HCT116 (cell line): ENCODE data around the gene ERVFRD-1. TPM values are rescaled to one million over a fixed set of nuclear protein-coding genes. Genes with fewer than 3 reads are reported as not detected.

Experiments
- ATAC-seq: fragments of 200-7000 bp; cut with Tn5 transposase; 2 replicates; pipeline ENCODE4 v1.9.1; 2020; ENCODE audit warnings: mild to moderate bottlenecking, moderate library complexity
- BruUV-seq: library from RNA; stranded (reverse); fragments of 400-500 nt; replicated peaks from 2 replicates; lab custom pipeline; 2021; lab: Mats Ljungman, UMichigan
- CTCF ChIA-PET: fragments of 300-600 bp; sonication (Branson Sonifier 250); formaldehyde crosslinking; loops from one replicate; lab custom pipeline; 2021; ENCODE audit warnings: antibody characterized with exemption; lab: Charles Lee
- POLR2A ChIA-PET: fragments of 300-600, 350-600 bp; sonication (Branson Sonifier 250); formaldehyde crosslinking; loops from one replicate; lab custom pipeline; 2021; ENCODE audit warnings: antibody characterized with exemption; lab: Charles Lee
- RAD21 ChIA-PET, 2 experiments: fragments of 300-600 bp; sonication (Branson Sonifier 250); formaldehyde crosslinking; loops; one replicate each; lab custom pipeline; 2023; ENCODE audit warnings: low total read pairs in 2 of 2; ENCODE audit not compliant: uncharacterized antibody in 2 of 2, unreplicated experiment in 2 of 2, low non-redundant PET in 1 of 2; lab: Charles Lee
- DNase-seq: peaks from one replicate; pipeline ENCODE4 v3.0.0-alpha.2; 2010; ENCODE audit warnings: low read depth, low spot score
- H2AFZ ChIP-seq: fragments of 200-600 bp; shearing (Covaris generic), sonication (generic); 2 replicates; pipeline ENCODE4 v1.6.1; 2017; ENCODE audit warnings: low read depth, mixed run types, mixed read lengths, antibody characterized with exemption, low read length; ENCODE audit not compliant: poor library complexity, severe bottlenecking
- H3K27ac ChIP-seq: 2 replicates; pipeline ENCODE4 v1.5.1; 2012; ENCODE audit warnings: low read depth, low read length
- H3K27me3 ChIP-seq: fragments of 200-600 bp; sonication (generic); 2 replicates; pipeline ENCODE4 v1.6.1; 2016; ENCODE audit warnings: mixed run types, low read length, mixed read lengths; ENCODE audit not compliant: insufficient read depth
- H3K36me3 ChIP-seq, 2 experiments: fragments of 200-500 bp in 1 of 2; fragments of 200-600 bp in 1 of 2; sonication (Bioruptor generic) in 1 of 2; sonication (generic) in 1 of 2; 2 replicates each; pipeline versions ENCODE4 v1.5.1 to v1.6.1; 2014 to 2016; ENCODE audit warnings: low read length in 2 of 2, inconsistent platforms in 1 of 2, mixed read lengths in 1 of 2, mixed run types in 1 of 2; ENCODE audit not compliant: insufficient read depth in 2 of 2, control insufficient read depth in 1 of 2
- H3K4me1 ChIP-seq, 2 experiments: fragments of 200-600 bp in 1 of 2; sonication (generic) in 1 of 2; 2 replicates each; pipeline versions ENCODE4 v1.5.1 to v1.6.1; 2012 to 2017; ENCODE audit warnings: low read length in 2 of 2, inconsistent platforms in 1 of 2, mild to moderate bottlenecking in 1 of 2, mixed read lengths in 1 of 2, mixed run types in 1 of 2, moderate library complexity in 1 of 2; ENCODE audit not compliant: insufficient read depth in 2 of 2, control insufficient read depth in 1 of 2
- H3K4me2 ChIP-seq: fragments of 200-600 bp; sonication (generic); 2 replicates; pipeline ENCODE4 v1.6.1; 2017; ENCODE audit warnings: mixed run types, low read length, mixed read lengths
- H3K4me3 ChIP-seq, 2 experiments: fragments of 200-600 bp in 1 of 2; sonication (generic) in 1 of 2; replicated peaks in 1 of 2; 2 replicates each; pipeline ENCODE4 v1.5.1; 2011 to 2016; ENCODE audit warnings: low read length in 2 of 2, control low read depth in 1 of 2, low read depth in 1 of 2, mild to moderate bottlenecking in 1 of 2, mixed read lengths in 1 of 2, mixed run types in 1 of 2
- H3K79me2 ChIP-seq: fragments of 200-600 bp; sonication (generic); 2 replicates; pipeline ENCODE4 v1.6.1; 2017; ENCODE audit warnings: mild to moderate bottlenecking, mixed run types, low read length, moderate library complexity, mixed read lengths; ENCODE audit not compliant: insufficient read depth
- H3K9ac ChIP-seq: fragments of 200-600 bp; sonication (generic); 2 replicates; pipeline ENCODE4 v1.6.1; 2016; ENCODE audit warnings: low read length, mixed read lengths
- H3K9me2 ChIP-seq: fragments of 200-600 bp; sonication (generic), shearing (Covaris generic); 2 replicates; pipeline ENCODE4 v1.6.1; 2017; ENCODE audit warnings: mixed run types, mild to moderate bottlenecking, moderate library complexity; ENCODE audit not compliant: insufficient read depth
- H3K9me3 ChIP-seq, 2 experiments: fragments of 200-500 bp in 1 of 2; fragments of 200-600 bp in 1 of 2; sonication (Bioruptor generic) in 1 of 2; sonication (generic) in 1 of 2; 2 replicates each; pipeline ENCODE4 v1.6.1; 2014 to 2017; ENCODE audit warnings: low read length in 2 of 2, mixed read lengths in 2 of 2, inconsistent platforms in 1 of 2, low read depth in 1 of 2, mild to moderate bottlenecking in 1 of 2, mixed run types in 1 of 2, moderate library complexity in 1 of 2; ENCODE audit not compliant: control insufficient read depth in 1 of 2, insufficient read depth in 1 of 2
- H4K20me1 ChIP-seq: fragments of 200-600 bp; sonication (generic), shearing (Covaris generic); 2 replicates; pipeline ENCODE4 v1.6.1; 2017; ENCODE audit warnings: mixed run types, mild to moderate bottlenecking, moderate library complexity; ENCODE audit not compliant: insufficient read depth
- ATF3 ChIP-seq: IDR thresholded peaks from 2 replicates; pipeline ENCODE4 v1.6.1; 2012
- CBX3 ChIP-seq: IDR thresholded peaks from 2 replicates; pipeline ENCODE4 v1.6.1; 2012; ENCODE audit warnings: low read depth
- EZH2phosphoT487 ChIP-seq: fragments of 200-600 bp; IDR thresholded peaks from 2 replicates; pipeline ENCODE4 v1.6.1; 2018; ENCODE audit warnings: antibody characterized with exemption, borderline replicate concordance
- FOSL1 ChIP-seq: IDR thresholded peaks from 2 replicates; pipeline ENCODE4 v1.6.1; 2012; ENCODE audit warnings: low read depth
- MAX ChIP-seq: IDR thresholded peaks from 2 replicates; pipeline ENCODE4 v1.6.1; 2012
- POLR2A ChIP-seq: IDR thresholded peaks from 2 replicates; pipeline ENCODE4 v1.7.0; 2011; ENCODE audit warnings: borderline replicate concordance; ENCODE audit not compliant: insufficient read depth, insufficient read length; ENCODE audit errors: extremely low read depth
- POLR2AphosphoS5 ChIP-seq: IDR thresholded peaks from 2 replicates; pipeline ENCODE4 v1.6.1; 2011; ENCODE audit warnings: mild to moderate bottlenecking, low read depth, low read length, moderate library complexity
- SP1 ChIP-seq: IDR thresholded peaks from 2 replicates; pipeline ENCODE4 v1.6.1; 2012; ENCODE audit warnings: low read depth
- YY1 ChIP-seq: IDR thresholded peaks from 2 replicates; pipeline ENCODE4 v1.6.1; 2011; ENCODE audit warnings: low read length, low read depth, moderate library complexity, mild to moderate bottlenecking; ENCODE audit not compliant: insufficient replicate concordance; ENCODE audit errors: extremely low read depth
- ZBTB33 ChIP-seq: IDR thresholded peaks from 2 replicates; pipeline ENCODE4 v1.6.1; 2011; ENCODE audit warnings: mild to moderate bottlenecking, low read length, moderate library complexity; ENCODE audit not compliant: insufficient replicate concordance; ENCODE audit errors: extremely low read depth
- intact Hi-C: fragments of 100-400 bp; cut with micrococcal nuclease; formaldehyde crosslinking; loops from 2 replicates; pipeline ENCODE4 v1.10.0; 2022
- total RNA-seq: library from RNA; stranded (reverse); gene quantifications from one replicate; pipeline ENCODE4 v1.2.1, GENCODE V29; 2021; ENCODE audit not compliant: unreplicated experiment

The ERVFRD-1 gene
- total RNA-seq, 1 experiment from 2014 or later = not detected

- ATAC-seq (no peak), DNase-seq (no peak)
- Histone ChIP-seq H3K4me2 (no peak overlapping the region), H4K20me1 (peaks cover 10% of the 10 kb centered on the region; the same call in 1 of the 2 replicates), H3K9me2 (no peaks in the 10 kb centered on the region), H3K36me3 (0 out of 4 replicates have a peak, but pooled peaks cover 0 to 6% of the 10 kb centered on the region in 2 experiments), H2AFZ (no peak overlapping the region), H3K9ac (no peak overlapping the region), H3K79me2 (peaks cover 98% of the 10 kb centered on the region), H3K27me3 (no peaks in the 10 kb centered on the region), H3K4me1 (peaks cover under 1% of the 10 kb centered on the region in 2 experiments; a peak in 2 of 4 replicates), H3K27ac (no peak overlapping the region), H3K9me3 (no peaks in the 10 kb centered on the region), H3K4me3 (no peak overlapping the region)
- ChIA-PET CTCF (no interaction called here), RAD21 (no interaction called here), POLR2A (no interaction called here)
- BruUV-seq = no TSS peak
- TF ChIP-seq ATF3 = no peak
- no peak for TF ChIP-seq SP1
- no peak for TF ChIP-seq EZH2phosphoT487
- TF ChIP-seq YY1 = no peak
- TF ChIP-seq FOSL1 = no peak
- no peak for TF ChIP-seq POLR2A
- TF ChIP-seq POLR2AphosphoS5 = no peak
- TF ChIP-seq CBX3 = no peak
- no peak for TF ChIP-seq ZBTB33
- no peak for TF ChIP-seq MAX
- intact Hi-C loops = no loop called here
These were observed 10.1 kb downstream of the ERVFRD-1 start for GRCh38 chr6:11101417-11101816.
